ENCODE results near the gene P2RY2.

- TF ChIP-seq CTCF (IDR thresholded peaks at IDR 0.05; ENCODE audit: poor library complexity, severe bottlenecking): no peak
- no peak for TF ChIP-seq MXI1 (conservative IDR thresholded peaks at IDR 0.05; ENCODE audit: poor library complexity, severe bottlenecking)
- no peak for TF ChIP-seq RAD21 (conservative IDR thresholded peaks at IDR 0.05)
- TF ChIP-seq POLR2AphosphoS5 (IDR thresholded peaks at IDR 0.05): no peak
These were observed 54.6 kb downstream of the P2RY2 start for GRCh38 chr11:73272680-73273038.
